HG02852 (cell line): Measurements from ENCODE around the gene TNNI2.

Experiments
- ATAC-seq: cut with Tn5 transposase; IDR thresholded peaks from one replicate; pipeline ENCODE4 v1.9.1; 2021; ENCODE audit warnings: mild to moderate bottlenecking, moderate library complexity; ENCODE audit not compliant: unreplicated experiment

The TNNI2 gene

DNA sequence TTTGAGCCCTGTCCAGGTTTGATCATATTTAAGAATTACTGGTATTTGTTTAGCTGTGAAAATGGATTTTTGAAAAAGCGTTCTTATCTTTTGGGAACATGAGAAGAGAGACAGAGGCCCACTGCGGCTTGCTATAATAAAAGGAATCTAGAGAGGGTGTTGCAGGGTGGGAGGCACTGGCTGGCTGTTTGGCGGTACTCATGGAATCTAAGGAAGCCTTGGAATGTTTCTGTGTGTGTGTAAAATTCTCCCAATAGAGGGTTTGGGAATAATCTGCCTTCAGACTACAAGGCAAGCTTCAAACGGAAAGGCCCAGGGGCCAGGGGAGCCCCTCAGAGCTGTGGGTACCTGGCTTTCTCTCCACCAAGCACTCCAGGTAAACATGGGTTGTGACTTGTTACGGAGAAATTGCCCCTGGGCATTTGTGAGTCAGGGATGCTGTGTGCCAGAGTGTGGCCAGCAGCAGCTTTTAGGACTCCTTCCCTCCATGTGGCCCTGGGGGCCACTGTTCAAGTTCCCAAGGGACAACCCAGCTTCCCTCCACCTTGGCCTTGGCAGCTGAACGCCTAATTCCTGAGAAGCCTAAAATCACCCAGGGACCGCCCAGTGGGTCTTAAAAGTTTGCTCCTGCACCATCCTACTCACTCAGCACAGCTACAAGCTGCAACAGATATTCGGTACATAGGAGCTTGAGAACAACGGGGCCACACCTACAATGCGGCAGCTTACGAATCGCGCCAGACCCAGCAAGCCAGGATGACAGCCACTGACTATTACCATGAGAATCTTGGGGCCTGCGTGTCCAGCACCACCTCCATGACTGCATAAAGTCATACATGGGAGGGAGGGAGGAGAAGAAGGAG lies 18.1 kb upstream of the TNNI2 start:
- ATAC-seq = no peak

DNA sequence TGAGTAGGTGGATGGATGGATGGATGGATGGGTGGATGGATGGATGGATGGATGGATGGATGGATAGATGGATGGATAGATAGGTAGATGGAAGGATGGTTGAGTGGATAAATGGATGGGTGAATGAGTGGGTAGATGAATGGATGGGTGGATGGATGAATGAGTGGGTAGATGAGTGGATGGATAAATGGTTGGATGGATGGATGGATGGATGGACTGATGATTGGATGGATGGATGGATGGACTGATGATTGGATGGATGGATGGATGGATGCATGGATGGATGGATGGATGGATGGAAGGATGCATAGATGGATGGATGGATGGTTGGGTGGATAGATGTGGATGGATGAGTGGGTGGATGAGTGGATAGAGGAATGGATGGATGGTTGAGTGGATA lies 17.2 kb upstream of the TNNI2 start:
- no peak for ATAC-seq

DNA sequence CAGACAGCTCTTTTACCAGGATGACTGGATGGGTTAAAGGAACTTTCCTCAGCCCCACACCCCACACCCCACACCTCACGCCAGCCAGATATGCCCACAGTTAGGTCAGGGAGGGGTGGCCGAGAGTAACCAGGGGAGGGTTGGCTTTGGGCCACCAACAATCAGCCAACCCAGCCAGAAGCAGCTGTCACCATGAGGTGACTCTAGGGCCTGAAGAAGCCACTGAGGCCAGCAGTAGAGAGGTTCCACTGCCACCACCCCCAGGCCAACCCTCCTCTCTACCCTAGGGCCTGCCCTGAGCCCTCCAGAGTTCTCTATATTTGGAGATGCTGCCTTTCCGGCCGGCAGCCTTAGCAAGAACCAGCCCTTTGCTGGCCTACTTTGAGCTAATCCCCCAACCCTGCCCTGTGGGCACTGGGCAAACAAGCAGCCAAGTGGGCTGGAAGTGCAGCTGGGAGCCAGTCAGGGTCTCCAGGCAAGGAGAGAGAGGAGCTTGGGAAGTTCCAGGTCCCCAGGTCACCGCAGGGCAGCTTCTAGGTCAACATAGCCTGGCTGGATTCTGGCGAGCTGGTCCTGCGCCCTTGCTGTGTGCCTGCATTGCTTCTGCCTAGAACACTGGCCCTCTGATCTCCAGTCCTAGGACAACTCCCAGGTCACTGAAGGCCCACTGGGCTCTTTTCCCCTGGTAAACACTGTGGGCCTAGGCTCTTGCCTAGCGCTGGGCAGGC lies 16.0 kb upstream of the TNNI2 start:
- ATAC-seq = no peak

DNA sequence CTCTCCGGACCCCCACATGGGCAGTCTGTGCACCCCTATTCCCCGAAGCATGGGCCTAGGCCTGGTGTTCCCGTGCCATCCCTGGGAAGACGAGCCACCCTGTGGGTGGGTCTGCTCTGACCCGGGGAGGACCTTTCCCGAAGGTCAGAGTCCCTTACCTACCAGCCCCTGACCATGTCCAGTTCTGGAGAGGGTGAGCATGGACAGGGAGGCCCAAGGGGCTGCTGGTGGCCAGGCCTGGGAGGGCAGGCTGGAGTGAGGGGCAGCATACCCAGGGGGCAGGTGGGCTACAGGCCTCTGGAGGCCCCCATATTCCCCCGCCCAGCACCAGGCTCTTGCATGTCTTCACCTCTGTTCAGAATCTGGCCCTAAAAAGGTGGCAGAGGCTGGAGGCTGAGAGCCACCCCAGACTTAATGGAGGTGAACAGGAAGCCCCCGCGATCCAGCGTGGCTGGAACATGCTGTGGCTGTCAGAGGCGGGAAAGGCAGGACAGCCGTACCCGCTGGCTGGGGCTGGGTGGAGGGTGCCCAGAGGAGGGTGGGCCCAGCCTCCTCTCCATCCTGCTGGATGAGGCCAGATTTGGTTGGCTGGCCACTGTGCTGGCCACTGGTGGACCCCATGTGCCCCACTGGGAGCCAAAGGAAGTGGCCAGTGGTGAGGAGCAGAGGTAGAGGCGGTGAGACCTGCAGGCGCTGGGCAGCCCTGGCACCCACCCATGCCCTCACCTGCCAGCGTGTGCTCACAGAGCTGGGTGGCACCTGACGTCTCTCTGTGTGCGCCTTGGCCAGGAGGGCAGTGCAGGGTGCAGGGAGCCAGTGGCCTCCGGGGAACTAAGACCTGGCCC lies 15.2 kb upstream of the TNNI2 start:
- no peak for ATAC-seq

DNA sequence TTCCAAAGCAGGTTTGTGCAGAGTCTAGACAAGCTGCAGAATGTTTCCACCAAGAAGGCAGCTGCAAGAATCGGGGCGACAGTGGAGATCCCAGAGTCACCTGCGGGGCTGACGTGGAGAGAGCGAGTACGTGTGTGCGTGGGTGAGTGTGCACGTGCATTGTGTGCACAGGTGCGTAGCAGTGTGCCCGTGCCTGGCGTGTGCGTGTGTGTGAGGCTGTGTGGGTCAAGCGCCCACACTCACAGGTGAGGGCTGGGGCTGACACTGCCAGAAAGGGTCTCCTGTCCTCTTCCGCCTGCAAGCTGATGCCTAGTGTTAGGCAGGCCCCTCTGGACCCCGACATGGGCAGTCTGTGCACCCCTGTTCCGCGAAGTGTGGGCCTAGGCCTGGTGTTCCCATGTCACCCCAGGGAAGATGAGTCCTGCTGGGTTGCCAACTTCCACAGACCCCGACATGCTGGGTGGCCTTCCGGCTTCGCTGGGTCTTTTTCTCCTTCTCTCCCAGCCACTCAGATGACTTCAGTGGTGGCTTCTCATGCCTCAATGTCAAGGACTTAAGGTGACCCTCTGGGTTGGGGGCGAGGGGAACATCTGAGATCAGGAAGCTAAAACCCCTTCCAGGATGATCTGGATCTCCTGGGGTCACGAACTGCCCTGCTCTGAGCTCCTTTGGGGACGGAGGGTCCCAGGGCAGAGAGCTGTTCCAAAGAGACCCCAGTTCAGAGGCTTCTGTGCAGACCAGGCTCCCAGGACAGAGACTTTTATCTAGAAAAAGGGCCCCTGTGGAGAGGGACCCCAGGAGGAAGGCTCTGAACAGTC lies 14.4 kb upstream of the TNNI2 start:
- no peak for ATAC-seq

DNA sequence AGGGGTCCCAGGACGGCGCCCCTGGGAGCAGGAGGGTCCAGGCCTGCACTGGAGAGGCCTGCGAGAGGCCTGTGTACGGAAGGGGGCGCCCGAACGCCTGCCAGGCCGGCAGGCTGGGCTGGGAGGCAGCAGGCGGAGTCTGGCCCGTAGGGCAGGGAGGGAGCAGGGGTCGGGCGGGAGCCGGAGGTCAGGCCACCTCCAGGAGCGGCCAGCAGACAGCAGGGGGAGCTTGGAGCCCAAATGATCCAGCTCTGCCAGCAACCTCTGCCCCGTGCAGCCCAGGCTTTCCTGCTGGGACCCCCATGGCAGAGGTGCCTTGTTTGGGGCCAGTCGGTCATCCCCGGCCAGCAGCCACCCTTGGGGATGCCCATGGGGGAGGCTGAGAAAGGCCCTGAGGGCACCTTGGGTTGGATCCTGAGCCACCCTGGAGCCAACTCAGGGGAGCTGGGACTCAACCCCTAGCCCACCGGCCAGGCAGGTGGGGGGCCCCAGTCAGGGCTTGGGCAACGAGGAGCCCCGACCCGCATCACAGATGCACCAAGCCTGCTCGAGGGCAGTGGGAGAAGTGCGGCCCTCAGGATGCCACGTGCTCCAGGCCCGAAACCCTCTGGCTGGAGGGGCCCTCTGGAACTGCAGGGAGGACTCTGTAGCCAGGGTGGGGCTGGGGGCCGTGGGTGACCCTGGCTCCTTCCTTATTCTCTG lies 13.6 kb upstream of the TNNI2 start:
- no peak for ATAC-seq

DNA sequence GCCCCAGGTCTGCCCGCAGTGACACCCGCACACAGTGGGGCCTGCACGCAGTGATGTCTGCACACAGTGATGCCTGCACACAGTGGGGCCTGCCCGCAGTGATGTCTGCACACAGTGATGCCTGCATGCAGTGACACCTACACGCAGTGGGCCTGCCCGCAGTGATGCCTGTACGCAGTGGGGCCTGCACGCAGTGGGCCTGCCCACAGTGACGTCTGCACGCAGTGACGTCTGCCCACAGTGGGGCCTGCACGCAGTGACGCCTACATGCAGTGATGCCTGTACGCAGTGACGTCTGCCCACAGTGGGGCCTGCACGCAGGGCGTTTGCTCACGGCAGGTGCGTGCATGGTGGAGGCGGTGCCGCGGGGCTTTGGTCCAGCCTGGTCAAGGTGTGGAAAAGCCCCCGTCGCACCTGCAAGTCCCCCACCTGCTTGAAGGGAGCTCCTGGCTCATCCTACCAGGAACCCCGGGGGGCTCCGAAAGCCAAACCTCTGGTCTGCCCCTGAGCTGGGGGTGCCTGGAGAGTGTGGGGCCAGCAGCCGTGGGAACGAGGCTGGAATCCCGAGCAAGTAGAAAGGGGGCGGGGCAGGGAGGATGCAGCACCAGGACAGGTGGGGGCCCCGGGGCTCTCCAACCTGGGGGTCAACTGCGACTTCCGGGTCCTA lies 12.9 kb upstream of the TNNI2 start:
- no peak for ATAC-seq

DNA sequence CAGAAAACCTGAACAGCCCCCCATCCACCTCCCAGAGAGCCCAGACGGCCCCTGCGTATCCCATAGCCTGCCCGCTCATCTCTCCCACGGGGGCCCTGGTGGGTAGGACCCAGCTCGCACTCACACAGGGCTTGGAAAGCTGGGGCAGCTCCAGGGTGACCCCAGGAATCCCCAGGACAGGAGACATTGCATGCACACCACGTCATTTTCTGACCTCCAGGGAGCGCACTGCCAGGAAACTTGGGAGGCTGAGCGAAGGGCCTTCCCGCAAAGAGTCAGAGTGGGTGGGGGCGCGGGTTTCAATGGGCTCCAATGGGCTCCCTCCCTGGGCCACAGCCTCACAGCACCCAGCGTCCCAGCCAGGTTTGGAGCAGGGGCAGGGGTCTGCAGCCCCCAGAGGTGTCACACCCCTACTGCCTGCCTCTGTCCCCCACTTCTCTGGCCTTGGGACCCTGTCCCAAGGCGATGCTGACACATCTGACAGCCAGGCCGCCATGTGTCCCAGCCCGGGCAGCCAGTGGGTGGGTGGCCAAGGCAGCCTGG lies 12.2 kb upstream of the TNNI2 start:
- no peak for ATAC-seq

DNA sequence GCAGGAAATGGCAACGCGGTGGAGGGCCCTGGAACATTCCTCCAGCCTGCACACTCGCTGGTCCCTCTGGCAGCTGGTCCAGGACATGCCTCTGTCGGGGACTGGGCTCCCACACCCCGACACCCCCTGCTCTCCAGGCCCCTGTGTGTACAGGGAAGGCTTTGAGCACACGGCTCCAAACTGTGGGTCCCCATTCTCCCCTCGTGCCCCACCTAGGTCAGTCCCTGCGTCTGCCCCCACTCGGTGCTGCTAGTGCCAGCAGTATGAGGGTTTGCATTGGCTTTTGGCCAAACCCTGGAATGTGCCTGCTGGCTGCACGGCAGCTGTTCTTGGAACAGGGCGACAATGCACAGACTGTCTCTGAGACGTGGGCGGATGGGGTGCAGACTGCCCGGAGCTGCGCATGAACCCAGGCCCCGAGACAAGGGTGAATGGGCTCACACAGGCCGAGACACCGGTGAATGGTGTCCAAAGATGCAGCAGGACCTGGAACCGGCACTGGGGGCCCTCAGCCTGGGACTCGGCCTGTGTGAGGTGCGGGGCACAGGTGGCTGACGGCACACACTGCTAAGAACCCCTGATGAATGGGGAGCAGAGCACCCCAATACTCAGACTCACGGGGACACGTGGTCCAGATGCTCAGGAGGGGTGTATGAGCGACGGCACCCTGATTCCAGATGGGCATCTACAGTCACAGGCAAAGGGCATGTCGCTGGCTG lies 11.5 kb upstream of the TNNI2 start:
- no peak for ATAC-seq

DNA sequence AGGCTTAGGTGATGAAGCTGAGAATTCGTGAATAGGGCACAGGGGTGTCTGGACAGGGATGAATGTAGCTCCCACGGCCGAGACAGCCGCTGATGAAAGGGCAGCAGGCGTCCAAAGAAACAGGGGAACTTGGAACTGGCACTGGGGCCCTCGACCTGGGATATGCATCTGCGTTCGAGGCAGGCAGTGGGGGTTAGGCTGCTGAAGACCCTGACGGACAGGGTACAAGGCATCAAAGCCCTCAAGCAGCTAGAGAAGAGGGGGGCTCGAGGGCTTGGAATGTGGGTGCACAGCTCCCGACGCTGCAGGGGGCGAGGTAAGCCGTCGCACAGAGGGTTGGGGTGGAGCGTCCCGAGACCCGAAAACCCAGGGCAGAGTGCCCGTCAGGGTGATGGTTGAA lies 10.8 kb upstream of the TNNI2 start:
- ATAC-seq = no peak

DNA sequence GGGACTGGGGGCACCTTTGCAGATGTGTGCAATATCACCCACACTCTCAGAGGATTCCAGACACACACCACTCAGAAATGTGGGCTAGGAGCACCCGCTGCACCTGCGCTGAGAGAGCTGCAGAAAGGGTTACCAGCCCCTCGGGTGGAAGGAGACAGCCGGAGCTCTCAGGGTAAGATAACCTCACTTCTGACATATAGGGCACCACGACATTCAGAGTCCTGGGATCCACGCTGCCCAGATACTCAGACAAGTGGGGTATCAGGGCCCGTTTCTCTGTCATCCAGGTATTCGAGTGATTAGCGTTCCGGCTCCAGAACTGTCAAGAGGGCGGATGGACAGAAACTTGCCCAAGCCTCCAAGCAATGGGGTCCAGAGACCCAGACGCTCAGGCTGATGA lies 10.2 kb upstream of the TNNI2 start:
- no peak for ATAC-seq

DNA sequence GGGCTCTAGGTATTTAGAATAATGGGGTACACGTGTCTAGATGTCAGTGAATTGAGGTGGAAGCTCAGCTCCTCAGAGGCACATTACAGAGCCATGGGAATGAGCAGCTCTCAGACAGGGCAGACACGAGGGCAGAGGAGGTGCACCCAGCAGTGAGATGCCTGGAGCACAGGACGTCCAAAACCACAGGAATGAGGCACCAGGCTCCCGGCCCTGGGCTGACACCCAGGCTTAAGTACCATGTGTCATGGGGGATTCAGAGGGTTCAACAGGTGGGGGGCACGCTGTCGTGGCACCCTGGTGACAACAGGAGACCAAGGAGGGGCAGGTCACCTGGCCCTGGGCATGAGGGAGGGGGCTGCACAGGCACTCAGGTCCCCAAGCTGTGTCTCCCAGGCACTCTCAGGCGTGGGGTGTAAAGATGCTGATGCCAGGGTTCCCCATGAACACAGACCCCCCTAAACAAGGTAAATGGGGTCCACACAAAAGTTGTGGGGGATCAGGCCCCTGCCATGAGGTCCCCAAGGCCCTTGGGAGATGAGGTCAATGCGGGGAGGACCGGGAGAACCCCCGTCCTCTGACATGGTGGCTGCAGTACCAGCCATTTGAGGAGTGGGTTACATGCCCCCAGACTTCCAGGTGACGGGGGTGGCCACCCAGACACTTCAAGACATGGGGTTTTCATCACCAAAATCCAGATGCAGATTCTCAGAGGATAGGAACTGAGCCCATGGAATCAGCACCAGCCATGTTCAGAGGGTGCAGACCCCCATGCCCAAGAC lies 9.6 kb upstream of the TNNI2 start:
- no peak for ATAC-seq

DNA sequence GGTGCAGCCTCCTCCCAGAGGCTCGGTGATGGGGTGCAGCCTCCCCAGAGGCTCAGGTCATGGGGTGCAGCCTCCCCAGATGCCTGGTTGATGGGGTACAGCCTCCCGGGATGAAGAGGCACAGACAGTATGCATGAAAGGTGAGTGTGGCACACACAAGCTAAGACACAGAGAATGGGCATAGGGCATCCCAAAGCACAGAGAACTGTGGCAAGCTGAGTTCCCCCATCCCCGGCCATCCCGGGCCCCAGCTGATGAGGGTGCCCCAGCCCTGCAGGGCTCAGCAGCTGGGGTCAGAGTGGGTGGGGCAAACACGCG lies 8.8 kb upstream of the TNNI2 start:
- ATAC-seq = no peak

DNA sequence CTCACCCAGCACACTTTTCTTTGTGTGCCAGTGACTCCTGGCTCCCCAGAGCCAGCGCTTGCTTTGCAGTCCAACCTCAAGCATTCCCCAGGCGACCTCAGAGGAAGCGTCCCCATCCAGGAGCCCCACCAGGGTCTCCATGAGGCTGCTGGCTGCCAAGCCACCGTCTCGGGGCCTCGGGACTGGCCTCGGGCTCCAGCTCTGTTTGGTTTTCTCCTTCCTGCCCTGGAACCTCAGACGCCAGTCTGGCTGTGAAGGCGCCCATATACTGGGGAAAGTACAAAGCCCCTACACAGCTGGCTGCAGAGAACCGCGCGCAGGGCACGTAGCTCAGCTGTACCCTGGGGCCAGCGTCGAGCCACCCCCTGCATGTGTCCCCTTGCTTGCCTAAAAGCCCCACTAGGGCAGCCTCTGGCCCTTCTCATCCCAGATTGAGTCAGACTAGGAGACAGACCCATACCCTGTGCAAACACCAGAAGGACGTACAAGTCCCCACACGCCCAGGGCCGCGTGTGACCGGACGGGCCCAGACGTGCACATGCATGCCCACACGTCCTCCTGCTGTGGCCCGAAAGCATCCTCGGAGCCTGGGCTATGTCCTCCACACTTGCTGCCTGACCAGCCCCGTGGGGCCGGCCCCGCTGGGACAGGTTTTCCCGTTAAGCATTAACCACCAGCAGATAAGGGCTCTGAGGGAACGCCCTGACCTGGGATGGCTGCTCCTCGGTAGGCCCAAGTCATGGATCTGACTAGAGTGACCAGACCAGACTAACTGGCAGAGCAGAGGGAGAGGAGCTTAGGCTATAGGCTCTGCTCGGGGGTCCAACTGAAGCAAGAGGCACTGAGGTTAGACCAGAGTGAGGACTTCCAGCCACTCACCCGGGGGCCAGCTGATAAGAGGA lies 8.2 kb upstream of the TNNI2 start:
- no peak for ATAC-seq

DNA sequence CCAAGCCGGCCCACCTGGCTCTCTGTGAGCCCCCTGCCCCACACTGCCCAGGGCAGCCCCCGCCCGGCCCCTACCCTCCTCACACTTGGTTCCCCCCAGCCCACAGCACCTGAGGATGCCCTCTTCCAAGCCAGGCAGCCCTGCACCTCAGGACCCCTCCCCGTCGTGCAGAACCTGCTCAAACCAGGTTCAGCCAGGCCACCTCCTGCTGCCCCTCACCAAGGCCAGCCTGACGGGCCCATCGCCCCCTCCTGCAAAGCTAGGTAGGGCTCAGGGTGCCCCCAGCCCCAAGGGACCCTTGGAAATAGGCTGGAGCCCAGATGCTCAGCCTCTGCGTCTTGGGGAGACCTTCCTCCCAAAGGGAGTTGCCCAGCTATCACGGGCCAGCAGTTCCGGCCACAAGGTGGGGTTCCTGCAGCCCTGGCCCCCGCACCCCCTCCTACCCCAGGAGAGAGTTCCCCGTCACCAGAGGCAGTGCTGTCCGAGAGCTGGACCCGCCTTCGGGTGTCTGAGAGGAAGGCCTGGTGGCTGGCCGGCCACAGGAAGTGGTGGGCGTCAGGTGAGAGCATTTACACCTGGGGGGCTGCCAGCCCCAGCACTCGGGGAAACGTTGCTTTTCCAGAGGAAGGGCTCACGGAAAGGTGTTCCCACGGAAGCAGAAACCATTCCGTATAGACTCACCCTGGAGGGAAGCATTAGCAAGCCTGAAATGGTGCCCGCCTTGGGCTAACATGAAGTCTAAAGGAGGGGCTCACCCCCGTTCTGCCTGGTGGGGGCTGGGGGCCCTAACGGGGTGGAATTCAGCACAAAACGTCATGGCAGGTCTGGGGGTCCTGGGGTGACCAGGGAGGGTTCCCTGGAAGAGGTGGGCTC lies 7.2 kb upstream of the TNNI2 start:
- no peak for ATAC-seq
